Cerebellar cortex (tissue), 1 donor: Measurements from ENCODE around the gene FAM117B.

ENCODE experiments used
- DNase-seq: peaks from one replicate; pipeline ENCODE4 v3.0.0-alpha.2; 2015; ENCODE audit warnings: low spot score

Gene FAM117B

DNA sequence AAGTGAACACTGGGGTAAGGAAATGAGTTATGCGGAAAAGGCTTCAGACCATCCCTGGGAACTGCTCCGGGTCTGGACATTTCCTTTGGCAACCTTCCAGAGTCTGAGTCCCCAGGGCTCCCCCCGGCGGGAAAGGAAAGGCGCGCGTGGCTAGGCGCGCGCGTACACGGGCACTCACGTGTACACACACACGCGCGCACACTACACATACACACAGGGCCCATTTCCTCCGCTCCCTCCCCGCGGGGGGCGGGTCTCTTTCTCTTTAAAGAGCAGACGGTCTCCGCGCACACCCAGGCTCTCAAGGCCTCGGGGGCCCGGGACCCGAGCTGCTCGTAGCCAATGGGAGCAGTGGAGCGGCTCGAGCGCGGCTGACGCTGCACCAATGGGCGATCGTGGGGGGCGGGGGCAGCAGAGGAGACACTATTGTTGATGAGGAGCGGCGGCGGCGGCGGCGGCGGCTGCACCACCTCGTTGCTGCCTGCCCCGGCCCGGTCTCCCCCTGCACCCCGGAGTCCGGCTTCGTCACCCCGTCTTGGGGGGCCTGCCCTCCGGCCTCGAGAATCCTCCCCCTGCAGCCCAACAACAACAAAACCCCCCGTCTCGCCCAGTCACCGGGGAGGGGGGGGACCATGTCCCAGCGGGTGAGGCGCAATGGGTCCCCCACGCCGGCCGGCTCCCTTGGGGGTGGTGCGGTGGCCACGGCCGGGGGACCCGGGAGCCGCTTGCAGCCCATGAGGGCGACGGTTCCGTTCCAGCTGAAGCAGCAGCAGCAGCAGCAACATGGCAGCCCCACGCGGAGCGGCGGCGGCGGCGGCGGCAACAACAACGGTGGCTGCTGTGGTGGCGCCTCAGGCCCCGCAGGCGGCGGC lies at the start of gene FAM117B:
Gene FAM117B, plus strand, starts transcription at position 414 of the 872 bp plus-strand sequence. Its CDS starts 219 bp downstream, at position 633.
- peak; percentile 98 for DNase-seq

DNA sequence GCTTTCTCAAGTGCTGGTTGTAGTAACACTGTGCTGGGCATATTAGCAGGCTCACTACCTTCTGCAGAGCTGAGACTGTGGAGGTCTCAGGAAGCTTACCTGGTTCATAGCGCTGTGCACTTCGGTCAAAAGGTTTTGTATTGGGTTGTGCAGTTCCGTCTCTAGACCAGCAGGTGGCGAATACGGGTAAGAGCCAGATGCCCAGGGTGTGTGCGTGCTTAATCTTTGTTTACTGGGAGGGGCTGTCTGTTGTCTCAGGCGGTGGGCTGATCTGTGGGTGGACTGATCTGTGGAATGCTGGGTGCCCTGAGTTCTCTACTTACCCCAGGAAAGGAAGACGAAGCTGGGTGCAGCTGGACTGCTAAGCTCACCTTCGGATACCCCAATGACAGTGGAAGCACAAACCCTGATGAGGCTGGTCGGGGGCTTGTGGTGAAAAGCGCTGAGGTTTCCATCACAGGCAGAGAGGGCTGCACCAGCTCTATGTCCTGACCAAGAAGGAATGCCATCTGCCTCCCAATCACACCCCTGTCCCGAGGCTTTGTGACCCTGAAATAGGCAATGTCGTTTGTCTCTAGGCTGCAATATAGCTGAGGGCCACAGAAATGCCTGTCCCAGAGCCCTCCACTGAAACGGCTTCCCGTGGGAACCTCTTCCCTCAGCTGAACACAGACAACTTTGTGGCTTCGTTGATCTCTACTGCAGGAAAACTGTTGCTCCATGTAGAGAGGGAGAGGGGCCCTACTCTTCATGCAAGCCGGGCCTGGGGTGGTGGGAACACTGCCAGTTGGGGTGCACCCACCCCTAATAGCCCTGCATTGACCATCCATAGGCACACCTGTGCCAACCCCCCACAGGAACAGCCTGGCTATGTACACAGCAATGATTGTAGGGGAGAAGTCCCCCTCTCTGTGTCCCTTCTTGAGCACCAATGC lies 45.9 kb upstream of the FAM117B start:
- peak; percentile 81 for DNase-seq

DNA sequence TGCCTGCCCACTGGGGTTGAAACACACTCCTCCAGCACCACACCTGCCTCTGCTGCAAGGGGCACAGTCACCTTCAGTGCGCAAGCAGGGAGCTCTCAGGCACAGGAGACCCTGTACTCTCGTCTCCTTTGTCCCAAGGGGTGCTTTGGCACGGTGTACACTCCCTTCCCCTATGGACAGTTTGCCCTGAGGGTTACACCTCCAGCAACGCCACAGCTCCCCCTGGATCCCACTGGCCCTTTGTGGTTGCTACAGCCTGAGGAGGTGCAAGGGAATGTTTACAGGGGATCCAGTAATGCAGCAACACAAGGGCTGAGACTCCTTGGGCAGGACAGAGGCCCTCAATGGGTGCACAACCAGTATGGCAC lies 45.2 kb upstream of the FAM117B start:
- DNase-seq, result no peak

- no peak for DNase-seq
Observed at GRCh38 chr2:202592566-202592965, 42.2 kb upstream of the FAM117B start.

DNA sequence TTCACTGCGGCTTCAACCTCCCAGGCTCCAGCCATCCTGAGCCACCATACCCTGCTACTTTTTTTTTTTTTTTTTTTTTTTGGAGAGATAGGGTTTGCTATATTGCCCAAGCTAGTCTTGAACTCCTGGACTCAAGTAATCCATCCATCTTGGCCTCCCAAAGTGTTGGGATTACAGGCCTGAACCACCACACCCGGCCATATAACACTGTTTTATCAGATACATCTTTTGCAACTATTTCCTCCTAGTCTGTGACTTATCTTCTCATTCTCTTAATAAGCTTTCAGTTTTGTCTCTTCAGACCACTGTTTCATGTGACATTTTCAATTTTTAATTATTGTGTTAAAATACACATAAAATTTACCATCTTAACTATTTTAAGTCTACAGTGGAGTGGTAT lies 35.7 kb upstream of the FAM117B start:
- DNase-seq, result no peak

DNA sequence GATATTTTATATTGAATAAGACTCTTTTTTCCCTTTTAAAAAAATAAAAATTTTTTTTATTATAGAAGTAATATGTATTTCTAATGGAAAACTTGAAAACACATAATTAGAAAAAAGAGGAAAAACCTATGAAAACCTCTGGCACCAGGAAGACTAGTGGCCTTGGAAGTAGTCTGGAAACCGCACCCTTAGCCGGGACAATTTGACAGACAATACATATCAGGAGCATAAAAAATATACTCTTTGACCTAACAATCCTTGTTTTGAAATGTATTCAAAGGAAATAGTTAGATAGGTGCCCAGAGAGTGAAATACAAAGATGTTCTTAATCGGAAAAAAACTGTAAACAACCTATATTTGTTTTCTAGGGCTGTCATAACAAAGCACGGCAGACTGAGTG lies 34.9 kb upstream of the FAM117B start:
- DNase-seq, result no peak

DNA sequence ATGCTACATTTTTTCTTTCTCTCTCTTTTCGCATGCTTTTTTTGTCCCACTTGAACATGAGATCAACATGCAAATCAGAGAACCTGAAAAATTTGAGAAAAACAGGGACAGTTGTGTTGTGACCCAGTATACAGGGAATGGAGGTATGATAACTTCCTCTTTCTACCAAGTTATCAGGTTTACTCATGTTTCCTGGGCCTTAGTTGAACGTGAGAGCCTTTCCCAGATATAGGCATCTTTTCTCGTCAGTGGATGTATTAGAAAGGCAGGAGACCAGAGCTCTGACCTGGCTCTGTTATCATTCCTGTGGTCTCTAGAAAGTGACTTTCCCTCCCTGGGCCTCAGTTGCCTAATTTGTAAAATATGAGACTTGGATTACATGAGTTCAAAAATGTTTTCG lies 30.1 kb upstream of the FAM117B start:
- no peak for DNase-seq

DNA sequence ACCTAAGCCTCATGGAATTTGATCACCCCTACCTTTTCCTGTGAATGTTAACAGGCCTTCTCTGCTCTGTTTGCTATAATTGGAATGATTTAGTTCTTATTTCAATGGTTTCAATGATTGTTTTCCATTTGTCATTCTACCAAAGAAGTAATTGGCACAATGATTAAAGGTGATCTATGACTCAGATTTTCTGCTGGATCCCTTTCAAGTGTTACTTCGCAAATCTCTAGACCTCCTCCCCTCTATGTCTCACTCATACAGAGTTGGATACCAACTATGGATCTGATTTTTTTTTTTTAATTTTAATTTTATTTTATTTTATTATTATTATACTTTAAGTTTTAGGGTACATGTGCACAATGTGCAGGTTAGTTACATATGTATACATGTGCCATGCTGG lies 29.6 kb upstream of the FAM117B start:
- no peak for DNase-seq

GRCh38 chr2:202608142-202608852 lies 26.5 kb upstream of the FAM117B start:
- DNase-seq, result no peak

- DNase-seq, result no peak
Observed at GRCh38 chr2:202609381-202610145, 25.2 kb upstream of the FAM117B start.

DNA sequence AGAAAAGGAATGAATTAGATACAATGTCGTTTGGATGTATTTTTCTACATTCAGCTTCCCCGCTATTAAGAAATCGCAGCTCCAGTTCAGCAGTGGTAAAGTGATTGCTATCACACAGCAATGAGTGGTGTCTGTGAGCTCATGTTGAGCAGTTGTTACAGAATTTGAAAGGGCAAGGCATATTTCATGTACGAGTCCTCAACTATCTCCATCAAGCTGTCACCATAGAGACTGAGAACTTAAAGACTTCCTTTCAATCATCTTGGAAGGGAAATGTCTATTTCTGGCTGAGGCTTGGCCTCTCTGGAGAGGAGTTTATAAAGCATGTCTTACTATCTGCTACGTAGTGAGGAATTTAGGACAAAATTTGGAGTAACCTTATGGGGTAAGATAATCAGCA lies 24.4 kb upstream of the FAM117B start:
- no peak for DNase-seq

GRCh38 chr2:202612145-202612544 lies 22.6 kb upstream of the FAM117B start:
- DNase-seq, result no peak

- DNase-seq, result no peak
Observed at GRCh38 chr2:202613479-202613878, 21.3 kb upstream of the FAM117B start.

DNA sequence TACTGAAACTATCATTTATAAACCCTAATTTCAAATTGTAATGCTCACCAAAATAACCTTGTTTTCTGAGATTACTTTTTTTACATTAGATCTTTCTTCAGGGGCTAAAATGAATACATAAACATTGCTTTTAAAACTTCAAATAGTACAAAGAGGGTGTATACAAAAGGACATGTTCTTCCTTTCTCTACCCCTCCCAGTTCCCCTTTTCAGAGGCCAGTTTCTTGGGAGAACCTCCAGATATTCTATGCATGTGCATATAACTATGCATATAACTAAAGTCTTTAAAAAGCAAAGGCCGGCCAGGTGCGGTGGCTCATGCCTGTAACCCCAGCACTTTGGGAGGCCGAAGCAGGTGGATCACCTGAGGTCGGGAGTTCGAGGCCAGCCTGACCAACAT lies 10.6 kb upstream of the FAM117B start:
- no peak for DNase-seq

DNA sequence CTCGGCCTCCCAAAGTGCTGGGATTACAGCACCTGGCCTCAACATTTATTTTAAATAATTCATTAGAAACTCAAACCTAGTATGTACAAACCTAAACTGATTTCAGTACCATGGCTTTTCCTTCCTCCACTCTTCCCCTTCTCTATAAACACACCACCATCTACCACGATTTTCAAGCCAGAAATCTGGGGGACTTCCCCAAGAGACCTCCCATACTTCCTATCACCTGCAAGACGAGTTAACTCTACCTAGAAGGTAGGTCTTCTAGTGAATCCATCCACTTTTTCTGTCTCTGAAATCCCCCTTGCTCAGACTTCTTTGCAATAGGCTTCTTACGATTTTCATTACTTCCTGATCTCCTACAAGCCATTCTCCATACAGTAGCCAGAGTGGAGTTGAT lies 7.7 kb upstream of the FAM117B start:
- no peak for DNase-seq

GRCh38 chr2:202628646-202629198 lies 6.0 kb upstream of the FAM117B start:
- no peak for DNase-seq

DNA sequence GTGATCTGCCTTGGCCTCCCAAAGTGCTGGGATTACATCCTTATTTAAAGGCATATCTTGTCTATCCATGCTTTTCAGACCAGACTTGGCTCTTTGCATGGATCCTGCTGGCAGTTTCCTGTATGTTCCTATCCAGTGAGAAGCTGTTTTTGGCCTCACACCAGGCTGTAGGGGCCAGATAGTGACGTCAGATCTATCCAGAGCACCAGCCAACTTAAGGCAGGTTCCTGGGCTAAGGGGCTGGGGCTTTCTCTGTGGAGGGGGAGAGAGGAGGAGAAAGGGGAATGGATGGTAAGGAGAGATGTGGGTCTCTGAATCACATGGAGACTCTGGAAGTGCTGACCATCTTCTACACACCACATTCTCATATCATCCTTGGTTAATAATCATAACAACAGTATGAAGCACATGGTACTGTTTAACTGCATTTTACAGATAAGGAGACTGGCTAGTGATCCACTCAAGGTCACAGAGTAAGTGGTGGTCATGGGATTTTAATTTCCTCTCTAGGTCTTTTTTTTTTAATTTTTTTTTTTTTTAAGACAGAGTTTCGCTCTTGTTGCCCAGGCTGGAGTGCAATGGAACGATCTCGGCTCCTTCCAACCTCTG lies 2.0 kb upstream of the FAM117B start:
- no peak for DNase-seq

DNA sequence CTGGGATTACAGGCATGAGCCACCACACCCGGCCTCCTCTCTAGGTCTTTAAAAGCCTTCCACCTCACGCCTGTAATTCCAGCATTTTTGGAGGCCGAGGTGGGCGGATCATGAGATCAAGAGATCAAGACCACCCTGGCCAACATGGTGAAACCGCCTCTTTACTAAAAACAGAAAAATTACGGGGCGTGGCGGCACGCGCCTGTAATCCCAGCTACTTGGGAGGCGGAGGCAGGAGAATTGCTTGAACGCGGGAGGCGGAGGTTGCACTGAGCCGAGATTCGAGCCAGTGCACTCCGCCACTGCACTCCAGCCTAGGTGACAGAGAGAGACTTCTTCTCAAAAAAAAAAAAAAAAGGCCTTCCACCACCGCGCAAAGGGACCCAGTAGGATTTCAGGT lies 1.3 kb upstream of the FAM117B start:
- no peak for DNase-seq

DNA sequence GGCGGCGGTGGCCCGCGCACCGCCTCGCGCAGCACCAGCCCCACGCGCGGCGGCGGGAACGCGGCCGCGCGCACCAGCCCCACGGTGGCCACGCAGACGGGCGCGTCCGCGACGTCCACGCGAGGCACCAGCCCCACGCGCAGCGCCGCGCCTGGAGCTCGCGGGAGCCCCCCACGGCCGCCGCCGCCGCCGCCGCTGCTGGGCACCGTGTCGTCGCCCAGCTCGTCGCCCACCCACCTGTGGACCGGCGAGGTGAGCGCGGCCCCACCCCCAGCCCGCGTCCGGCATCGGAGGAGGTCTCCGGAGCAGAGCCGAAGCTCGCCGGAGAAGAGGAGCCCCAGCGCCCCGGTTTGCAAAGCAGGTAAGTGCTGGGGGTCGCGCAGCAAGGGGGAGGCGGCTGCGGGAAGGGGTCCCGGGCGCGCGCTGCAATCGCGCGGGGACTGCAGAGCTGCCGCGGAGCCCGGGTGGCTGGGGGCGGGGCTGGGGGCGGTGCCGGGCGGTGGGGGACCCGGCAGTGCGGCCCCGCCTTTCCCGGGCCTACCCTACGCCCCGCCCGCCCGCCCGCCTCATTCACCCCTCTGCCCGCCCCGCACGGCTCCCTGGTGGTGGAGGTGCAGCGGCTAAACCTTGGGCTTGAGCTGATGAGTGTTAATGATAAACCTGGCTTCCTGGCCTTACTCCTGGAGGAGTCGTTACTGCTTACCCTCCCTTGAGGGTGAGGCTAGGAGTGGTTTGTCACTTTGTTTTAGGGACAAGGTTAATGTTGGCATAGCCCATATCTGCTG lies 851 bp downstream of the FAM117B start:
- DNase-seq, result peak; percentile 77

- no peak for DNase-seq
Observed at GRCh38 chr2:202636213-202636513, 1.4 kb downstream of the FAM117B start.
